Activated naive CD4-positive, alpha-beta T cell treated with anti-CD3 and anti-CD28 coated beads for 36 hours (primary cell): ENCODE data around the gene IL4R. TPM values are rescaled to one million over a fixed set of nuclear protein-coding genes. Genes with fewer than 3 reads are reported as not detected.

Experiments
- total RNA-seq, 2 experiments: library from RNA; stranded (reverse); gene quantifications; one replicate each; pipeline ENCODE4 v1.2.3, GENCODE V29; 2021

The IL4R gene
- total RNA-seq, 2 experiments from 2014 or later = 162 to 170 TPM

Other genes with a start within 250 kb of the IL4R start
- not detected for gene C16orf82, start 247.0 kb upstream of the IL4R start, total RNA-seq
- gene KDM8, start 110.4 kb upstream of the IL4R start, total RNA-seq = 10 to 100 TPM; 11.3 to 13.9 TPM
- gene NSMCE1, start 45.2 kb upstream of the IL4R start, total RNA-seq = 100 to 1,000 TPM; 112 to 117 TPM
- 10 to 100 TPM; 93.8 to 99.2 TPM for gene IL21R, start 88.2 kb downstream of the IL4R start, total RNA-seq
- 10 to 100 TPM; 52.5 to 54.1 TPM for gene GTF3C1, start 235.9 kb downstream of the IL4R start, total RNA-seq
- gene KATNIP, start 236.2 kb downstream of the IL4R start, total RNA-seq = 1 to 10 TPM; 7.6 to 9.0 TPM